Right lung (tissue), 5 donors: ENCODE data around the gene IFI27L1. TPM values are rescaled to one million over a fixed set of nuclear protein-coding genes. Genes with fewer than 3 reads are reported as not detected.

Experiments used
- DNase-seq, 2 donors: peaks; one replicate each; pipeline ENCODE4 v3.0.0-alpha.2; 2013
- polyA plus RNA-seq, 5 donors: library from polyadenylated mRNA; unstranded; fragments of 120-200 nt; gene quantifications; one replicate each; pipeline versions ENCODE4 v1.2.1 to v1.2.3, GENCODE V29; 2013; ENCODE audit warnings: inconsistent platforms in 1 of 5, low replicate concordance in 1 of 5; ENCODE audit not compliant: insufficient read length in 5 of 5, insufficient read depth in 1 of 5

Gene IFI27L1
- polyA plus RNA-seq, 5 donors = 23.2 to 31.4 (median 29.7) TPM

GRCh38 chr14:94077111-94077821 lies 3.8 kb upstream of the IFI27L1 start:
- no peak for DNase-seq

DNA sequence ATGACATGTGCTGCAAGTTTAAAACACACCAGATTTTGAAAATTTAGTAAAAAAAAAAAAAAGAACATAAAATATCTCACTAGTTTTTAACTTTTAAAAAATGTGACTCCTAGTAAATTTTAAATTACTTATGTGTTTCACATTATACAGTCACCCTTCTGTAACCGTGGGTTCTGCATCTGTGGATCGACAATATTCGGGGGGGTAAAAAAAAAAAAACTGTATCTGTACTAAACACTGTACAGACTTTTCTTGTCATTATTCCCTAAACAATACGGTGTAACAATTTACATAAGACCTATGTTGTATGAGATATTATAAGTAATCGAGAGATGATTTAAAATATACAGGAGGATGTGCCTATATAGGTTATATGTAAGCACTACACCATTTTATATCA lies 3.3 kb upstream of the IFI27L1 start:
- no peak for DNase-seq

GRCh38 chr14:94079891-94080620 lies 1.1 kb upstream of the IFI27L1 start:
- DNase-seq = peak in 1 of 2 donors; percentile 24

- no peak for DNase-seq
These were observed 293 bp downstream of the IFI27L1 start for GRCh38 chr14:94081386-94081820.

DNA sequence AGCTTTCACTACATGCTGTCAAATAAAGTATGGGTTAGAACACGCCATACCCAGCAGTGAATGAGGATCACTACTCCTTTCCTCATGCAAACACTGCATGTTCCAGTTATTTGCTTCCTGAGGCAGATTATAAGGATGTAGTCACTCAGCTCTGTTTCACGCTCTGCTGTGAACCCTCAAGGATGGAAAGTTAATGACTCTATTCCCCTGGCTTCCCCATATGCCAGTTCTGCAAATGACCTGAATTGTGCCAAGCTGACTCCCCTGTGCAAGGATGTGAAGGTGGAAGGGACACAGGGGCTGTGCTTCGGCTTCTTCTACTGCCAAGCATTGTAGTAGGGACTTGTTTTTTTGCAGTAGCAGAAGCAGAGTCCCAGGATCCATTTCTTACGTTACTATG lies 6.8 kb downstream of the IFI27L1 start:
- DNase-seq = no peak

DNA sequence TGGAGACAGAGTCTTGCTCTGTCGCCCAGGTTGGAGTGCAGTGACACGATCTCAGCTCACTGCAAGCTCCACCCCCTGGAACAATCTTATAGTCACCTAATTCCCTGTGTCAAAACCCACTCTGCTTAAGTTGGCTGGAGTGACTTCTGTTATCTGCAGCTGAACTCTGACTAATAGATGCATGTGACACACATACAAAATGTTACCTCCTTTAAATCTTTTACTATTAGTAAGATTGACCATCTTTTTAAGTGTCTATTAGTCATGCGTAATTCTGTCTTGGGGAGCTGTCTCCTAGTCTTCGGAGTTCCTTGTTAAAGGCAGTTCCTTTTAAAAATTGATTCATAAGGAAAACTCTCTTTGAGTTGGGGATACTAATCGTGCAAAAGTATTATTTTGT lies 7.4 kb downstream of the IFI27L1 start:
- no peak for DNase-seq

- DNase-seq = no peak
These were observed 8.4 kb downstream of the IFI27L1 start for GRCh38 chr14:94089479-94089878.

DNA sequence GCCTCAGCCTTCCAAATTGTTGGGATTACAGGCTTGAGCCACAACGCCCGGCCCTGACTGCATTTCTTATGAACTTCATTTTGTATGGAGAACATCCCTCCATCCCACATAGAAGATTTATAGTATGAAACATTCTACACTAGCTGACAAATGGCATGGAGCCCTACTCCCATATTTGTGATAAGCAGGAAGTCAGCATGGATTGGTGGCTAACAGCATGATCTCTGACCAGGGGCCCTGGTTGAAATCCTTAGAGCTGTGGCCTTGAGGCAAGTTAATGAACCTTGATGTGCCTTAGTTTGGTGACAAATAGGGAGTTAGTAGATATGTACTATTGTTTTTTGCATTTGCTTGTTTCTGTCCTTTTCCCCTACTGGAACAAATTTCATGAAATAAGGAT lies 12.3 kb downstream of the IFI27L1 start:
- DNase-seq = no peak

- no peak for DNase-seq
These were observed 16.0 kb downstream of the IFI27L1 start for GRCh38 chr14:94097091-94097490.

DNA sequence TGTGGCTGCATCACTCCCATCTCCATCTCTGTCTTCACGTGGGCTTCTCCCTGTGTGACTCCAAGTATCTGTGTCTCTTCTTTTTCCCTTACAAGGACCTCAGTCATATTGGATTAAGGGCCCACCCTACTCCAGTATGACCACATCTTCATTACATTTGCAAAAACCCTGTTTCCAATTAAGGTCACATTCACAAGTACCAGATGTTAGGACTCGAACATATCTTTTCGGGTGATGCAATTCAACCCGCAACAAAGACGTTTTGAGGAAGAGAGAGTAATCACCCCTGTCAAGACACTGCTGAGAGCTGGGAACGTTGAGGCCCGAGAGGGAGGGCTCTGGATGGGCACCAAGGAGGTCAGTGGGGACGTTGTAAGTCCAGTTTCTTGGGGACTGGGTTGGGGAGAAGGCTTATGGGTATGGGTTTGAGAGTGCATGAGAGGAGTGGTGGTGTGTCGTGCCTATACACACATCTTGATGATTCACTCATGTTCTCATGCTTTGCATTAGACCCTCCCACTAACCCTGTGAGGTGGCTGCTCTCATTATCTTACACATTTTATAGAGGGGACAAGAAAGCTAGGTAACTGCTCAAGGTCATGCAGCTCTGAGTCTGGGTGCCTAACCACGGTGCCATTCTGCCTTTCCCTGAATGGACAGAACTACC lies 17.3 kb downstream of the IFI27L1 start:
- DNase-seq = no peak

GRCh38 chr14:94099006-94099405 lies 17.9 kb downstream of the IFI27L1 start:
- DNase-seq = no peak

DNA sequence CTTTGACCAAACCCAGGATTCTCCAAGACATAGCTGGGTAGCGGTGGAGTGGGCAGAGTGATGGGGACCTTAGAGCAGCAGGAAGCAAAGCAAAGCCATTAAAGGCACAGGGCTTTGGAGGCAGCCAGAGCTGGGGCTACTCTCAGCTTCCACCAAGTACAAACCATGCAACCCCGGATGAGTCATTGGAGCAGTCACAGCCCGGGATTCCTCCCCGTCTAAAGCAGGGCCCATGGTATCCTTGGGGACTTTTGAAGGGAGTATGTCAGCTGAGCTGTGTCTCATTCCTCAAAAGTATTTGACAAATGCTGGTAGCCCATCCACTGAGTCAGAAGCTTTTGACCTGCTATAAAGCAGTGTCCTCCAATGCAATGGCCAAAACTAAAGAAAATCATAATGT lies 19.7 kb downstream of the IFI27L1 start:
- DNase-seq = no peak

- no peak for DNase-seq
These were observed 20.6 kb downstream of the IFI27L1 start for GRCh38 chr14:94101748-94102147.

GRCh38 chr14:94102768-94103482 lies 21.8 kb downstream of the IFI27L1 start:
- DNase-seq = no peak

GRCh38 chr14:94103554-94104150 lies 22.5 kb downstream of the IFI27L1 start:
- no peak for DNase-seq

- DNase-seq = no peak
These were observed 23.6 kb downstream of the IFI27L1 start for GRCh38 chr14:94104731-94105130.

DNA sequence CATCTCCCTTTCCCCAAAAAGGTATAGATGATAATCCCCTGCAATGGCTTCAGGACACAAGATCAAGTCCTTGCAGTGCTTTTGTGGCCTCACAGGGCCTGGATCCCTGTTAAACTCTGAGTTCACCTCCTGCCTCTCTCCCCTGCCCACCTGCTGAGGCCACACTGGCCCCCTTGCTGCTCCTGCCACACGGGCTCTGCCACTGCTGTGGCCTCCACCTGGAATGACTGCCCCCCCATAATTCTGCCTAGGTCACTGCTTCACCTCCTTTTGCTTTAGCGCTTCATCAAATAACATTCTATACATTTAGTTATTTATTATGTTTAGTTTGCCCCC lies 28.8 kb downstream of the IFI27L1 start:
- DNase-seq = no peak

- no peak for DNase-seq
These were observed 29.6 kb downstream of the IFI27L1 start, which contains the start of gene IFI27 for GRCh38 chr14:94110552-94111181. Gene IFI27, plus strand, starts transcription at chr14:94110736.

- DNase-seq = no peak
These were observed 30.4 kb downstream of the IFI27L1 start for GRCh38 chr14:94111276-94112095.

- DNase-seq = no peak
These were observed 31.5 kb downstream of the IFI27L1 start for GRCh38 chr14:94112513-94113063.
